ENCODE measurements around the gene CBLN3.

DNA sequence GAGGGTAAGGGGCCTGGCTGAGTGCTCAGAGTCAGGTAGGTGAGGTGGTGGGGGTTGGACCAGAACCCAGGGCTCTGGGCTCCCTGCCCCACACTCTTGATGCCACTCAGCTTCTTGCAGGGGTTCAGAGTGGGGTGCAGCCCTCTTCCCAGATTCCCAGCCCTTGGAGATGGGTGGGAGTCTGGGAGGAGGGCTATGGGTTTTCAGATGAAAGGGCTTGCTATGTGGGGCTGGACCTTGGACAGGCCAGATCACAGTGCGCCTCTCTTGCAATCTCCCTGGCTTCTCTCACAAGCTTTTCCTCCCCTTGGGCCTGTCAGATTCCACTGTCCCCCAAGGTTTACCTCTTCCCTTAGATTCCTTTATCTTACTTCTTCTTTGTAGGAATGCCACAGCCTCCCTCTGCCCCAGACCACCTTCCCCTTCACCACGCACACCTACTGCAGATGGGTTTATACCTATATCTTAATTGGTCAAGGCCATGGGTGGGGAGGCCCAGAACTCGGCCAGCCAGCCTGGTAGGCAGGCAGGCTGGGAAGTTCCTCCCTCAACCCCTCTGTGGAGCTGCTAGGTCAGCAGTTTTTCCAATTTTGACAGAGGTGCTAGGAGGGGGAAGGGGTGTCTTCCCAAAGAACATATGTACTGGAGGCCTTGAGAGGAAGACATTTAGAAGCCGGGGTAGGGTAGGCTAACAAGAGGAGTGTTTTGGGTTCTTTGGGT, 29.3 kb downstream of the CBLN3 start:
- TF ChIP-seq, protein P1, sequence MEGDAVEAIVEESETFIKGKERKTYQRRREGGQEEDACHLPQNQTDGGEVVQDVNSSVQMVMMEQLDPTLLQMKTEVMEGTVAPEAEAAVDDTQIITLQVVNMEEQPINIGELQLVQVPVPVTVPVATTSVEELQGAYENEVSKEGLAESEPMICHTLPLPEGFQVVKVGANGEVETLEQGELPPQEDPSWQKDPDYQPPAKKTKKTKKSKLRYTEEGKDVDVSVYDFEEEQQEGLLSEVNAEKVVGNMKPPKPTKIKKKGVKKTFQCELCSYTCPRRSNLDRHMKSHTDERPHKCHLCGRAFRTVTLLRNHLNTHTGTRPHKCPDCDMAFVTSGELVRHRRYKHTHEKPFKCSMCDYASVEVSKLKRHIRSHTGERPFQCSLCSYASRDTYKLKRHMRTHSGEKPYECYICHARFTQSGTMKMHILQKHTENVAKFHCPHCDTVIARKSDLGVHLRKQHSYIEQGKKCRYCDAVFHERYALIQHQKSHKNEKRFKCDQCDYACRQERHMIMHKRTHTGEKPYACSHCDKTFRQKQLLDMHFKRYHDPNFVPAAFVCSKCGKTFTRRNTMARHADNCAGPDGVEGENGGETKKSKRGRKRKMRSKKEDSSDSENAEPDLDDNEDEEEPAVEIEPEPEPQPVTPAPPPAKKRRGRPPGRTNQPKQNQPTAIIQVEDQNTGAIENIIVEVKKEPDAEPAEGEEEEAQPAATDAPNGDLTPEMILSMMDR (IDR thresholded peaks at IDR 0.05), result no peak
- no peak for TF ChIP-seq POLR2A (IDR thresholded peaks at IDR 0.05)
